Stimulated activated CD8-positive, alpha-beta memory T cell treated with anti-CD3 and anti-CD28 coated beads, Interleukin-7, amount 100 ng/mL, for 24 hours (primary cell): ENCODE measurements around the gene MEAF6.
A peak's percentile ranks its signal among the peaks of the same experiment; 100 is the strongest.
"Not testable (repeated sequence)": the region's sequence is repeated elsewhere in the genome, so short reads cannot be mapped to it uniquely, and the experiment has no call there.

ENCODE experiments used
- DNase-seq: peaks from one replicate; pipeline ENCODE4 v3.0.0-alpha.2; 2020; ENCODE audit warnings: low read depth

Gene MEAF6

GRCh38 chr1:37514350-37515184 lies at the start of gene MEAF6:
Gene MEAF6, minus strand, starts transcription at chr1:37514766. Its CDS starts 20 bp downstream, at chr1:37514746.
- DNase-seq: peak; percentile 53

- no peak for DNase-seq
Measured at GRCh38 chr1:37562984-37563383, 48.4 kb upstream of the MEAF6 start.

GRCh38 chr1:37561133-37562132 lies 46.9 kb upstream of the MEAF6 start:
- DNase-seq: no peak

GRCh38 chr1:37560401-37561132 lies 46.0 kb upstream of the MEAF6 start:
- no peak for DNase-seq

GRCh38 chr1:37559957-37560379 lies 45.4 kb upstream of the MEAF6 start:
- DNase-seq: not testable (repeated sequence)

- DNase-seq: no peak
Measured at GRCh38 chr1:37559080-37559479, 44.5 kb upstream of the MEAF6 start.

GRCh38 chr1:37558411-37558810 lies 43.8 kb upstream of the MEAF6 start:
- no peak for DNase-seq

GRCh38 chr1:37557402-37557801 lies 42.8 kb upstream of the MEAF6 start:
- no peak for DNase-seq

GRCh38 chr1:37556712-37557196 lies 42.2 kb upstream of the MEAF6 start, which contains the start of gene DNALI1:
Gene DNALI1, plus strand, starts transcription at chr1:37556940. Its CDS starts 55 bp downstream, at chr1:37556995.
- DNase-seq: no peak

GRCh38 chr1:37553927-37554808 lies 39.6 kb upstream of the MEAF6 start, which contains the start of gene SNIP1:
Gene SNIP1, minus strand, starts transcription at chr1:37554293. Its CDS starts 64 bp downstream, at chr1:37554229.
- peak; percentile 80 for DNase-seq

GRCh38 chr1:37553598-37553926 lies 39.0 kb upstream of the MEAF6 start:
- DNase-seq: no peak

GRCh38 chr1:37549341-37549740 lies 34.8 kb upstream of the MEAF6 start:
- no peak for DNase-seq

- DNase-seq: no peak
Measured at GRCh38 chr1:37545019-37545418, 30.5 kb upstream of the MEAF6 start.

GRCh38 chr1:37544530-37544929 lies 30.0 kb upstream of the MEAF6 start:
- no peak for DNase-seq

- DNase-seq: no peak
Measured at GRCh38 chr1:37540036-37540785, 25.6 kb upstream of the MEAF6 start.

- DNase-seq: not testable (repeated sequence)
Measured at GRCh38 chr1:37539154-37539553, 24.6 kb upstream of the MEAF6 start.

- no peak for DNase-seq
Measured at GRCh38 chr1:37537378-37537777, 22.8 kb upstream of the MEAF6 start.

GRCh38 chr1:37533317-37534093 lies 18.9 kb upstream of the MEAF6 start:
- no peak for DNase-seq
